NCI-H2196 (cell line): ENCODE results near the gene ARL6IP1.
"Not testable (repeated sequence)": the region's sequence is repeated elsewhere in the genome, so short reads cannot be mapped to it uniquely, and the experiment has no call there.

Experiments used
- DNase-seq: peaks from one replicate; lab custom pipeline; 2025; ENCODE audit not compliant: unreplicated experiment; lab: John Stamatoyannopoulos, UW

The ARL6IP1 gene

DNA sequence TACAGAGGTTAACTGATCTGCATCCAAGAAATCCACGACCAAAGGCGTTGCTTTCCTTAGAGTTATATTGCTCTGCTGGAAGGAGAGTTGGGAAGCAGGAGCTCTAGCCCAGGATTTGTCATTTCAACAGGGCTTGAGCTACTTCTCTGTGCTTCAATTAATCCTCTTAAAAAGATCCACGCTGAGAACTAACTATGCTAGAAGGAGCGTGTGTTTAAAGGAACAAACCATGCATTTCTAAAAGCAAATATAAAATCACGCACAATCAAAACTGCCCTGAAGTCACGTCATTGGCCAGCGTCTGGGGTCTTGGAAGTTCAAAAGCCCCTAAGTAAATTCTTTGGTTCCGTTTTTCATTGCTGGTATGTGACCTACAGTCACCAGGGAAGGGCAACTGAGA, 1.1 kb downstream of the ARL6IP1 start:
- DNase-seq = no peak

DNA sequence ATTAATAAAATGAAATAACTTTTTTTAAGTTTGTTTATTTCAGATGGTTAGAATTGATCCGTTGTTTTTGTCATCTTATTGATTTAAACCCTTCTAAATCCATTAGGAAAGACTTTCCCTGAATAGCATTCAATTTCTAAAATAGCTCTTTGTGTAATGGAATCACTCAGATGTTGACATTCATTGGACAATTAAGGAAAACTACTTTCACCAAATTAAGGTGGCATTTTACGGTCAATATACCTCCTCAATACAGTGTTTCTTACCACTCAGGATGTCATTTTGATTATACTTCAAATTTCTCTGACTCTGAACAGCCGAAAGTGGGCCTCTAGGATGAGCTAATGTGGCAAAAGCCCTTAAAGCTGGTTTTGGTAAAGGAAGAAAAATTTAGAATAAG, 1.8 kb downstream of the ARL6IP1 start:
- DNase-seq = no peak

DNA sequence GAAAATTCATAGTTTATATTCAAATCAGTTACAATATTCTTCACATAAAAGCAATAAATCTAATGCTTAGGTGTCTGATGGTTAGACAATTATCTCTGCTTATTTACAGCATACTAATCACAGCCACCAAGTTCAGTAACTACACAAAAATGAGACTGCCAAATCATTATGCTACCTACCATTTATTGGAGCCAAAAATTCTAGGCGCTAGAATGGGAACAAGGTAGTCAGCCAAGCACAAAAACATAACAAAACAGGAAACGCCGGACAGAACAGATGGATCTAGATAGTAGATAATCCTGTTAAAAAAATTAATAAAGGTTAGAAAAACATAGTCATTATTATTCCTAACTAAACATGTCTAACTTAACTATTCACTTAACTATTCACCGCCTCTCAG, 3.6 kb downstream of the ARL6IP1 start:
- no peak for DNase-seq

DNA sequence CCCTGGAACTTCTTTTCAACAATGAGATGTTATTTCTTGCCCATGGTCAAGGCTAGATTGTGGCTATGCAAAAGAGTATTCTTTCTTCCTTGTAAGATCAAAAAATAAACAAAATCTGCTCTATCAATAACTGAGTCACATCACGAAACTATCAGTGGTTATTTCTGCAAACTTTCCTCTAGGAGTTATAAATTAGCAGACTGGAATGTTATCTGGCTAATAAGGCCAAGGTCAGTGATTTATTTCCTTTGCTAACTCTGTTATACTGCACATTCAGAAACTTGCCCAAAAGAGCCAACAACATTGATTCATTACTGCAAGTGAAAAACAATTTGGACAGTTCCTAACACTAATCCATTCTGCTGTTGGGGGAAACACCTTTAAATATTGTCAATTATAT, 5.0 kb downstream of the ARL6IP1 start:
- no peak for DNase-seq

DNA sequence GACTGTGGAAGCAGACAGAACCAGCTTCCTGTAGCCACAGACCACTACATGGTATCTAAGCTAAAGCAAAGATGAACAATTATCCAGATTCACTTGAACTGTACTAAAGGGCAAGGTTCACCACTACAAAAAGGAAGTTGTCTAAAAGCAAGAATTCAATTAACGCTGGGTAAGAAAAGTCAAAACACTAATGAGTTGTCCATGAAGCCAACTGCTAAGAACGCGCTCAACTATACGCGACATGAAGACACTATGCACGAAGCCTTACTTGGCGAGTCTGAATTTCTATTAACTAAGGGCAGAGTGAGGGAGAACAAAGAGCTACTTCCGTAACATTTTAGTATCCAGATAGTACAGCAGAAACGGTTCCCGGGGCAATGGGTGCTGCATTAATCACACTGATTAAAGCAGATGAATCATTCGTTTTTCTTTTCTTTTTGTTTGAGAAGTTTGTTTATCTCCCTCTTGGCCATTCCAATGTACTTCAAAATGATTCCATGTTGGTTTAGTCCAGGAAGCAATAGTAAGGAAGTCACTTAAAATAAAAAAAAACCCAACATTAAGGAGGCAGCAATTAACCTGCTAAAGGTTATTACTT, 8.4 kb downstream of the ARL6IP1 start:
- DNase-seq = no peak

DNA sequence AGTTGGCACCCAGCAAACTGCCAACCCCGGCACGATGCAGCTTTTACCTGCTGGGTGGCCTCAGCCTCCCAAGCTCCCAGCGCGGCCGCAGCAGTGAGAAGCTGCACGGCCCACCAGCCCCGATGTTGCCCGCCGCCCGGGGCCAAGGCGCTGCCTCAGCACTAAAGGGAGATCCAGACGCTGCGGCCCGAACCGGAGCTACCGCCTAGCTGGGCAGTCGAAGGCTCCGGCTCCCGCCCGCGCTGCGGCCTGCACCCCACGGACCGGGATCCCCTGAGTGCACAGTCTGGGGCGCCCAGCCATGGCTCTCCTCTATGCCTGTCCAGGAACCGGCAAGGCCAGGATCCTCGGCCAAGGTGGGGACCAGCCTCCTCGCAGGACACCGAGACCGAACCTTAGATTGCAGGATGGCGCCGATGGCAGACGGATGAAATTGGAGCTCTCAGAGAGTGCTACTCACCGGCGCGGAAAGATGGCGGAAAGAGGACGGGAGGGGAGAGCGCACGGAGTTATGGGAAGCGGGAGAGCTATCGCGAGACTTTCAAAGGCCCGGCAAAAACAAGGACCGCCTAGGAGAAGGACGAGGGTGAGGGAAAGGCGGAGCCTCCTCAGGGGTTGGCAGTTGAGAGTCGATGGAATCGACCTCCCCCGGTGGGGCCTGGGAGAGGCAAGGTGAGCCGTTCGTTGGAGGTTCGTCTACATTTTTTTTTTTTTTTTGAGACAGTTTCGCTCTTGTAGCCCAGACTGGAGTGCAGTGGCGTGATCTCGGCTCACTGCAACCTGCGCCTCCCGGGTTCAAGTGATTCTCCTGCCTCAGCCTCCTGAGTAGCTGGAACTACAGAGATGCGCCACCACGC, 11.3 kb downstream of the ARL6IP1 start, which contains the start of gene RPS15A:
Gene RPS15A (minus strand): TSS at position 485 of the 857 bp plus-strand sequence. CDS start 1,221 bp downstream, outside the sequence.
- peak; percentile 97 for DNase-seq

DNA sequence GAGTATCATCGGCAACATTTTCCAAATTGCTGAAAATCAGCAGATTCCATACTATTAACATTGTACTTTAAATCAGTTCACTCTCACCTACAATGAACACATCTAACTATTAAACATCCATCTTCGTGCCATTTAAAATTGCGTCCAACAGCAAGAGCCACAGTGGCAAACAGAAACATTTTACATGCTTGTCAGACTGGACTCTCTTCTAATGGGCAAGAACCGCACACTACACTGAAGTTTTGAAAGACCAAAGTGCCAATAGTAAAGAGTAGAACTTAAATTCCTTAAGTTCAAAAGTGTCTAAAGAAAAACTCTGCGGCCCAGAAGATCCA, 11.9 kb downstream of the ARL6IP1 start:
- DNase-seq = no peak

DNA sequence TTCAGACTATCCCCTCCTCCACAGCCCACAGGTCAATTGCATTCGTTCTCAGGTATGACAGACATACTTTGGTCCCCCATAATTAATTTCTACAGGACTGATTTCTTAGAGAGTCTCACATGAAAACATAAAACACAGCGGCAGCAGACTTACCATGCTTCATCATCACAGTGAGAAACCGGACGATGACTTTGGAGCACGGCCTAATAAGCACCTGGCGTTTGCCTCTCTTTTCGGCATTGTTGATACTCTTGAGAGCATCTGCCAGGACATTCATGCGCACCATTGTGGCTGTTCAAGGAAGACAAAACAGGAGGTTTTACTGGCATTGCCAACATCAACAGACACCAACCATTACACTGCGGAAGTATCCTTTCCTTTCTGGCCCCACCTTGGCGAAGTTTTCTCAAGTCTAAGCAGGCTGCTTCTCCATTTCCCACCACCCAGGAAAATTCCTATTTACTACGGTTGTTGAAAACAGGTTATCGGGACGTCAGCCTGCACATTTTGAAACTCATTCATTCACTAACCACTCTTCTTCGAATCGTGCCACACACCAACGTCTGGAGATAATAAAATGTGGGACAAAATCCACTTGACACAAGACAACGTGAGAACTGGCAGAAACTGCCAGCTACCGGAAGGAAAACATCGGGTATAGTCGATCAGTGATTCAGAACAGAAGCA, 12.4 kb downstream of the ARL6IP1 start:
- DNase-seq = peak; percentile 39

DNA sequence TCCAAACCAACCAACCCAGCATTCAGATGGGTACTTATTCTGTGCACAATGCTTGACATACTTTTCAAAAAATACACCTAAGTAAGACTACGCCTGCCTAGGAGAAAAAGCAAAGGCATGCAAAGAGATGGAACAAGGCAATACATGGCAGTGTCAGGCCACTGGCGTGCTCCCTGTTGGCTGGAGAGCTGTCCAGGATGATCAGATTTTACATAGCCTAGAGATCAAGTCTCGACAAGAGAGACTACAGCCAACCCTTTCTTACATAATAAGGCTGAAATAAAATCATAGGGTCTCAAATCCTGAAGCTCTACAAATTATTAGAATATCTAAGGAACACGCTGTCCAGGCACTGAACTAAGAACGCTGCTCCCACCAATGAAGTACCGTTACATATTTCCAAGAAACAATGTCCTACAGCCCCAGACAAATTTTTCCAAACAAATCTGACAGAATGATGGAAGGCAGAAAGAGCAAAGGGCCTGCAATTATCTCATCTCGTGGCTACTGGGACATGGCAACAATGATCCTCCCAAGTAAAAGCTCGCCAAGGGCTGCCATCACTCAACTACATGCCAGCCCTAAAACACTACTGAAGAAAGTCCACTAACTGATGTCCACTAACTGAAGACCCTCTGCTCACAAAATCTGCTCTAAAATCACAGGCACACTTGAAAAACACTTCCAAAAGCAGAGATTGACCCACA, 16.3 kb downstream of the ARL6IP1 start:
- no peak for DNase-seq

DNA sequence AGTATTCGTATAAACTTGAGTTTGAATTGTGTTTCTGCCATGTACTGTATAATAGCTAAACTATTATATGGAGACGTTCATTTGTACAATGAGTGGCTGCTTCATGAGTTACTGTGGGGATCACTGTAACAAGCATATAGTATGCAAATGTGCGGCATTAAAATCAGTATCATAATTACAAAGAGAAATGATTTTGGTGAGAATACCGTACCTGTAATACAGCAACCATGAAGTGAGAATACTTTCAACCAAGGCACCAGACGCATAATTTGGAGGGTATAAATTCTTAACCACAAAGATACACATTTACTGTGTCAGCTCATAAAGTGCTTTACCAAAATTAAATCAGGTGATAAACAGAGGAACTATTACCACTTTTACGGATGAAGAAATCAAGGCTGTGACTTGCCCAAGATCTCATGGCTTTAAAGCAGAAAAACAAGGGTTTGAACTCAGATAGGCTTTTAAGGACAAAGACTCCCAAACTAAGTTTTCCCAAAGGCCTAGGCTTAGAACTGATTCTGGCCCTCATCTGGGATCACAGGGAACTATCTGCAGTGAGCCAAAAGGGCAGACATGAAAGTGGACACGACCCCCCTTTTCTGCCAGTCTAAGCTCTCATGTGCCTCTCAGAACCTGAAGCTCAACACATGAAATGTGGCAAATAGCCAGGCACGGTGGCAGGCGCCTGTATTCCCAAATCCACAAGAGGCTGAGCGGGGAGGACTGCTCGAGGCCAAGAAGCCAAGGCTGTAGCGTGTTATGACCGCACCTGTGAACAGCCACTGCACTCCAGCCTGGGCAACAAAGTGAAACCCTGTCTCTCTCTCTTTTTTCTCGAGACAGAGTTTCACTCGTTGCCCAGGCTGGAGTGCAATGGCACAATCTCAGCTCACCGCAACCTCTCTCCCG, 17.7 kb downstream of the ARL6IP1 start:
- DNase-seq = no peak

DNA sequence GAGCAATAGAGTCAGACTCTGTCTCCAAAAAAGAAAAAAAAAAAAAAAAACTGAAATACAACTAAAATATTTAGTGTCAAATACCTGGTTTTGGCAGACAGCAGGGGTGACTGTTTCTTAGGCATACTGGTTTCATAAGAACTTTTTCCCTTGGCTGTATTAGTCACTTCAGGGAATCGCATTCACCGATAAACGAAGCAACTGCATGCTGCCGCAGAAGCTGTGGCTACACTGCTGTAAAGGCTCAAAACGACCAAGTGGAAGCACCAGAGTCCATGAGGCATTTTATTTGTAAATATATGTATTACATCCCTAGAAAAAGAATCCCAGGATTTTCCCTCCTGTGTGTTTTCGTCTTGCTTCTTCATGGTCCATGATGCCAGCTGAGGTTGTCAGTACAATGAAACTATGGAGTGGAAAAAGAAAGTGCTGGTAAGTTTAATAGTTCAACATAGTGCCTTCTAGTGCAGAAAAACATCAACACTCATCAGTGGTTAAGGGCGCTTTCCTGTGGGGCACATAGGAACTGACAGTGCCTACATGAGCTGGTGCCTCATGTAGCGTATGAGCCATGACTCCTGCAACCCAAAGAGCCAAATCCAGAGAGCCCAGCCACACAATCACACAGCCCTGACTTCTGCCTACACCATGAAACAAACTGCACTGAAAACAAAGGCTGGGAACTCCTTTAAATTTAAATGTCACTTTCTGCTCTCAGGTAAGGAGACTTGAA, 18.5 kb downstream of the ARL6IP1 start:
- DNase-seq = no peak

DNA sequence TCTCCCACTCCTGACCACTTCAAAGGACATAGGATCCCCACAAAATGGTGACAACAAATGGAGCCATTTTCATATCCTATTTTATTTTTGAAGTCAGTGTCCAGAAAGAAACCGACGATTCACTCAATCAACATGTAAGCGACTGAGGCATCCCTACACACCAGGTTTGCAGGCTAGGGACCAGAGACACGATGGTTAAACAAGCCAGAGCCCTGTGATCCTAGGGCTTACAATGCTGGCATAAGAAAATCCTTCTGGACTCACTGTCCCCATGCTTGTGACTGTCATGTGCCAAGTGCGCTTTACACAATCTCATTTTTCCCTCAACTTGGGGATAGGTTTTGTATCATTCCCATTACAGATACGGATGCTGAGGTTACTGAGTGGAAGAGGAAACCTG, 20.1 kb downstream of the ARL6IP1 start:
- DNase-seq = not testable (repeated sequence)

DNA sequence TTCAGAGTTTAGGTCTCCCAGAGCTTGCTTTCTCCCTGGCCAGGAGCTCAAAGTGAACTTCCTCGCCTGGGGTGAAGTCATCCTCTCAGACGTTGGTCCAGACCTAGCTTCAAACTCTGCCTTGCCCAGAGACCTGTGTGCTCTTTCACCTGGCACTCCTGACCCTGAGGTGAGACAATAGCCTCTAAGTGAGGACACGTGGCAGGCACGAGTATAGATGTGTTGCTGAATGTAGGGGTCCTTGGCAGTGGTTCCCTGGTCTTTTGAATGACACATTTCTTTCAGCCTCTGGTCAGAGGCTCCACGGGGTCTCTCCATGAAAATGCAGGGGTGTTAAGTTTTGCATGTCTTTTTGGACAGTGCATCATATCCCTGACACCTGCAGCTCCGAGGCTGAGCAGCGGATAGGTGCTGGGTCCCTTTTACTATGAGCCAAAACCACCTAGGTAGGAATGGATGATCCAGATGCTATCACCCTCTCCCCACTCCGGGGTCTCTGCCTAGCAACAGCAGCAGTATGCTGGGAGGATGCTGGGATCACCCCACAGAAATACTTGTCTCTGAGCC, 20.8 kb downstream of the ARL6IP1 start:
- not testable (repeated sequence) for DNase-seq

DNA sequence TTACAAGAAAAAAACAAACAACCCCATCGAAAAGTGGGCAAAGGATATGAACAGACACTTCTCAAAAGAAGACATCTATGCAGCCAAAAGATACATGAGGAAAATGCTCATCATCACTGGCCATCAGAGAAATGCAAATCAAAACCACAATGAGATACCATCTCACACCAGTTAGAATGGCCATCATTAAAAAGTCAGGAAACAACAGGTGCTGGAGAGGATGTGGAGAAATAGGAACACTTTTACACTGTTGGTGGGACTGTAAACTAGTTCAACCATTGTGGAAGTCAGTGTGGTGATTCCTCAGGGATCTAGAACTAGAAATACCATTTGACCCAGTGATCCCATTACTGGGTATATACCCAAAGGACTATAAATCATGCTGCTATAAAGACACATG, 23.7 kb downstream of the ARL6IP1 start:
- DNase-seq = not testable (repeated sequence)

DNA sequence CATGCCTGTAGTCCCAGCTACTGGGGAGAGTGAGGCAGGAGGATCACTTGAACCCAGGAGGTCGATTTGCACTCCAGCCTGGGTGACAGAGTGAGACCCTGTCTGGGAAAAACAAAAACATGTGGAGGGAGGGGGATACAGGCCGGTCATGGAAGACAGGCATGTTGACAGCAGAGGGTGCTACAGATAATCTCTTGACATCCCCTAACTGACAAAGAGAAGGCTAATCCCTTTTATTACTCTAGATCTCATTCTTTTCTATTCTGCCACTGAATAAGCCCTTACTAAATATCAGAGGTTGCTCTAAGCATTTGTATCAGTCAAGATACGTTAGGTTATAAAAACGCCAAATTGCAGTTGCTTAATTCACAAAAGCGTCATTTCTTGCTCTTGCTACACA, 25.0 kb downstream of the ARL6IP1 start:
- DNase-seq = not testable (repeated sequence)

DNA sequence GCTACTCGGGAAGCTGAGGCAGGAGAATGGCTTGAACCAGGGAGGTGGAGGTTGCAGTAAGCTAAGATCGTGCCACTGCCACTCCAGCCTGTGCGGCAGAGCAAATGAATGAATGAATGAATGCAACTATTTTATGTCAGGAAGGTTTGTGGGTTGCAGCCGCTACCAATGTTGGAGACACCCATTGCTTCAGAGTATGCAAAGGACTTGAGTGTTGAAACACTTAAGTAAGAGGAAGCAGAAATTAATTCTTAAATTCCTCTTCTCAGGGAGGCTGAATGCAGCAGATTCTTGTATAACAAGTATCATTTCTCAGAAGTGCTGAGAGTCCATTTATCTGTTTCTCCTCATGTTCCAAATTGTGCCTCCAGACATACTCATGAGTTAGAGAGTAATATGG, 26.7 kb downstream of the ARL6IP1 start:
- DNase-seq = not testable (repeated sequence)

DNA sequence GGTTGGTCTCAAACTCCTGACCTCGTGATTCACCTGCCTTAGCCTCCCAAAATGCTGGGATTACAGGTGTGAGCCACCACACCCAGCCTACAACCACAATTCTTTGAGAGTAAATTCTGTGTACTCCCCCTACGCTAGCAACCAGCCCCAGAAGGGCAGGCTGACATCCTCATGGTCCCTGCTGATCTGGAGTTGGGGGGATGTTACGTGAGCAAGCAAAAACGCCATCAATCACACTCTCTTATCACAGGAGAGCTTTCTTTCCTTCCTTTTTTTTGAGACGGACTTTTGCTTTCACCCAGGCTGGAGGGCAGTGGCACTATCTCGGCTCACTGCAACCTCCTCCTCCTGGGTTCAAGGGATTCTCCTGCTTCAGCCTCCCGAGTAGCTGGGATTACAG, 29.2 kb downstream of the ARL6IP1 start:
- not testable (repeated sequence) for DNase-seq

DNA sequence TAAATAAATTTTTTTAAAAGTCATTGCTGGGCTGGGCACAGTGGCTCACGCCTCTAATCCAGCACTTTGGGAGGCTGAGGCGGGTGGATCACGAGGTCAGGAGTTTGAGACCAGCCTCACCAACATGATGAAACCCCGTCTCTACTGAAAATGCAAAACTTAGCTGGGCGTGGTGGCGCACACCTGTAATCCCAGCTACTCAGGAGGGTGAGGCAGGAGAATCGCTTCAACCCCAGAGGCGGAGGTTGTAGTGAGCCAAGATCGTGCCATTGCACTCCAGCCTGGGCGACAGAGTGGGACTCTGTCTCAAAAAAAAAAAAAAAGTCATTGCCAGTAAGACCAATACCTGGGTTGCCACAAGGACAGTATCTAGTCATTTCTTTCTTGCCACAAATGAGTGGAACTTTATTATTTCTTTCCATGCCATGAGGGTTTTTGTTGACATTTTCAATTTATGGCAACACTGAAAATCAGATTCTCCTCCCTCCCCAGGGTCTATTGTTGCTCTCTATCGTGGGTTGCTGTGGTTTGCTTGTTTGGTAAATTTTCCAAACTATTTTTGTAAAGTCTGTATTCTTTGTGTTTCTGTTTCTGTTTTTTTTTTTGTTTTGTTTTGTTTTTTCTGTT, 30.9 kb downstream of the ARL6IP1 start:
- not testable (repeated sequence) for DNase-seq

DNA sequence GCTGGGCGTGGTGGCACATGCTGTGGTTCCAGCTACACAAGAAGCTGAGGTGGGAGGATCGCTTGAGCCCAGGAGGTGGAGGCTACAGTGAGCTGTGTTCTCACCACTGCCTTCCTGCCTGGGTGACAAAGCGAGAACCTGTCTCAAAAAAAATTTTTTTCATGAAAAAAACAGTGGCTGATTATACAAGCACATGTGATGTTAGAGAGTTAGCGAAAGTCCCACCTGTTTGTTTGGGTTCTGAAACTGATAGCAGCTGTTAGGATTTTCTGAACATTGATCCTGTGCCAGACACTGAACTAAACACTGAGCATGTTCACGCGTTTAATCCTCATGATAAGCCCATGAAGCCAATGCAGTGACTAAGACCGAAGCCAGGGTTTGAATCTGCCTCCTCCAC, 34.1 kb downstream of the ARL6IP1 start:
- DNase-seq = not testable (repeated sequence)
